GM12872 (cell line): Measurements from ENCODE around the gene PXN.

ENCODE experiments used
- TF ChIP-seq, protein P1 (sequence below): IDR thresholded peaks from 3 replicates; pipeline ENCODE4 v1.5.1; 2011; ENCODE audit warnings: low read depth, mild to moderate bottlenecking, low read length, moderate library complexity; ENCODE audit not compliant: insufficient read depth

Gene PXN

DNA sequence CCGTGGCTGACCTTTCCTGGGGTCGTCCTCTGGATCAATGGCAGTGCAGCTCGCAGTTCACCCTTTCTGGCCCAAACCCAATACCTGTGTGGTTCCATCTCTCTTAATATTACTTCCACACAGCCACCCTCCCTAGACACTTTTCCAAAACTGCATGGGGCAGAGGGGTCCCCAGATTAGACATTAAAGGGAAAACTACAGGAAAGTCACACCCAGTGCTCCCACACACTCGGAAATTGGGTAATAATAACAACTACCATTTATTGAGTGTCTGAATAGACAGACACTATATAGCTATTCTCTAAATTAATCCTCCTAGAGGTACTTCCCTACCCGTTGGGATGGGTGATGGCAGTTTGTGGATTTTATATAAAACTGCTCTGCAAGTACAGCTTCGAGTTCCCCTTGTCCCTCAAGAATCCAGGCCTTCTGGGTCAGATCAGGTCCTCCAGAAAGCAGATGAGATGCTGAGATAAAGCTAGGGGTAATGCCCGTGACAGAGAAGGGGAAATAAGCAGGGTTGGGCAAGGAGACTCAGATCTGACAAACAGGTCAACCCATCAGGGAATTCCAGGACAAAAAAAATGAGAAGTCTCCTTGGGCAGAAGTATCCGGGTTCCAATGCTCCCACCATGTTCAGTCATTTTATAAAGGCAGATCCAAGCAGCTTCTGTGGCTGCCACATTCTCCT, 795 bp upstream of the PXN start:
- TF ChIP-seq, protein P1, sequence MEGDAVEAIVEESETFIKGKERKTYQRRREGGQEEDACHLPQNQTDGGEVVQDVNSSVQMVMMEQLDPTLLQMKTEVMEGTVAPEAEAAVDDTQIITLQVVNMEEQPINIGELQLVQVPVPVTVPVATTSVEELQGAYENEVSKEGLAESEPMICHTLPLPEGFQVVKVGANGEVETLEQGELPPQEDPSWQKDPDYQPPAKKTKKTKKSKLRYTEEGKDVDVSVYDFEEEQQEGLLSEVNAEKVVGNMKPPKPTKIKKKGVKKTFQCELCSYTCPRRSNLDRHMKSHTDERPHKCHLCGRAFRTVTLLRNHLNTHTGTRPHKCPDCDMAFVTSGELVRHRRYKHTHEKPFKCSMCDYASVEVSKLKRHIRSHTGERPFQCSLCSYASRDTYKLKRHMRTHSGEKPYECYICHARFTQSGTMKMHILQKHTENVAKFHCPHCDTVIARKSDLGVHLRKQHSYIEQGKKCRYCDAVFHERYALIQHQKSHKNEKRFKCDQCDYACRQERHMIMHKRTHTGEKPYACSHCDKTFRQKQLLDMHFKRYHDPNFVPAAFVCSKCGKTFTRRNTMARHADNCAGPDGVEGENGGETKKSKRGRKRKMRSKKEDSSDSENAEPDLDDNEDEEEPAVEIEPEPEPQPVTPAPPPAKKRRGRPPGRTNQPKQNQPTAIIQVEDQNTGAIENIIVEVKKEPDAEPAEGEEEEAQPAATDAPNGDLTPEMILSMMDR = no peak

DNA sequence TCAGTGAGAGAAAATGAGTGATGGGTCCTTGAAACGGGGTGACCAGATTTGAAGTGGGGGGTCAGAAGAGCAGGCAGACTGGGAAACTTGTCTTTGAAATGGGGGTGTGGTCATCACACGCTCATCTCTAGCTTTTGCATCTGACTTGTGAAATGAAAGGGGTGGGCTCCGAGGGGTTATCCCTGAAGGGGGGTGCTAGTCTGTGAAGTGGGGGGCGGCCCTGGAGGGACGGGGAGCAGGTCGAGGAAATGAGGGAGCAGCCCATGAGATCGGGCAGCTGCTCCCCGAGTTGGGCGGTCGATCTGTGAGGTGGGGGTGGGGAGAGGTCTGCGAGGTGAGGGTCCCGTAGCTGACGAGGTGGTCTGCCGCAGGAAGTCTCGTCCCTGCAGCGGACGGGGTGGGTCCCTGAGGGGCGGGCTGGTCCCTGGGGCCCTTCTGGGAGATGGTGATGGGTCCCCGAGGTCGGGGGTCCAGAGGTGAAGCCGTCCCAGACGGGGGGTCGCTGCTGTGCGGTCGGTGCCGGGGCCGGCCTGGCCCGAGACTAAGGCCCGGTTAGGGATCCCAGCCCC, 542 bp downstream of the PXN start:
- TF ChIP-seq, protein P1 = no peak

DNA sequence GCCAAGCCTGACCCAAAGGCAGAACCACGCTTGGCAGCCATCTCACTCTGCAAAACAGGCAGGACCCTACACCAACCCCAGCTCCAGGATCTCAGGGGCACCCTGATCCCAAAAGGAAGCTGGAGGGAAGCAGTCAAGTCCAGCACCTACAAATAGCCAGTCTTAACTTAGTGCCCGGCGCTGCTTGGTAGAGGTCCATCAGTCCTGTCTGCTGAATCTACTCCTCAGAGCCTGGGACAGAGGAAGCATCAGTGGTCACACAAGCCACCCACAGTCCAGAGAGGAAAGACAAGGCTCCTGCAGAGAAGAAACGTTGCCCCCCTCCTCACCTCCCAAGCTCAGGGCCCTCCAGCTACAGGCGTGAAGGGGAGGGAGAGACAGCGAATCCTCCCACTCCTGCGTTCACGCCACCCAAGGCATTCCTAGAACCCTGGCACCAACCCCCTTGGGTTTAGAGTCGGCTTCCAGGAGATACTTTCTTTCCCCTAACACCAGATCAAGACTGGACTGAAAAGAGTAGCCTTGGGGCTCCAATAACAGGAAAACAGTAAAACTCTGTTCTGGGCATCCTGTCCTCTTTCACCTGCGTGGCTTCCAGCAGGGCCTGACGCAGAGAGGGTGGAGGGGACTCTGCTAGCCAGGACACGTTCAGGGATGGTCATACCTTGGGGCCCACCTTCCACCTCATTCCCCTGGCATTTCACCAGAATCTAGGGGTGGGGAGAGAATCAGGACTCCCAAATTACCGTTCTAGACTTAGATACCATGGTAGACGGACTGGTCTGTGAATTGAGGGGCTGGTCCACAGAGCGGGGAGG, 1.2 kb downstream of the PXN start:
- TF ChIP-seq, protein P1 = no peak

DNA sequence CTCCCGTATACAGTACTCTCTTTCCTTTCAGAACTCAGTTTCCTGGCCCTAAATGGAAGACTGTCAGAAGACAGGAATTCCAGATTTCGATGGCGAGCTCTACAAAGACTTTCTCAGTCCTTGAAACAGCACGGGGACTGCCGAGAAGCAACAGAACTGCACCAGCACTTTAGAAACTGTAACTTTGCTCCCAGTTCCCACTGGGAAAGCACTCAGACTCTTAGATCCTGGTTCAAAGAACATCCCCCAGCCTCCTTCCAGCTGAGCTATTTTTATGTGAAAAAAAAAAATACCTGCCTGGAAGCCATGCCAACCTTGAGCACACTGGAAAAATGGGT, 1.8 kb downstream of the PXN start:
- TF ChIP-seq, protein P1 = no peak

DNA sequence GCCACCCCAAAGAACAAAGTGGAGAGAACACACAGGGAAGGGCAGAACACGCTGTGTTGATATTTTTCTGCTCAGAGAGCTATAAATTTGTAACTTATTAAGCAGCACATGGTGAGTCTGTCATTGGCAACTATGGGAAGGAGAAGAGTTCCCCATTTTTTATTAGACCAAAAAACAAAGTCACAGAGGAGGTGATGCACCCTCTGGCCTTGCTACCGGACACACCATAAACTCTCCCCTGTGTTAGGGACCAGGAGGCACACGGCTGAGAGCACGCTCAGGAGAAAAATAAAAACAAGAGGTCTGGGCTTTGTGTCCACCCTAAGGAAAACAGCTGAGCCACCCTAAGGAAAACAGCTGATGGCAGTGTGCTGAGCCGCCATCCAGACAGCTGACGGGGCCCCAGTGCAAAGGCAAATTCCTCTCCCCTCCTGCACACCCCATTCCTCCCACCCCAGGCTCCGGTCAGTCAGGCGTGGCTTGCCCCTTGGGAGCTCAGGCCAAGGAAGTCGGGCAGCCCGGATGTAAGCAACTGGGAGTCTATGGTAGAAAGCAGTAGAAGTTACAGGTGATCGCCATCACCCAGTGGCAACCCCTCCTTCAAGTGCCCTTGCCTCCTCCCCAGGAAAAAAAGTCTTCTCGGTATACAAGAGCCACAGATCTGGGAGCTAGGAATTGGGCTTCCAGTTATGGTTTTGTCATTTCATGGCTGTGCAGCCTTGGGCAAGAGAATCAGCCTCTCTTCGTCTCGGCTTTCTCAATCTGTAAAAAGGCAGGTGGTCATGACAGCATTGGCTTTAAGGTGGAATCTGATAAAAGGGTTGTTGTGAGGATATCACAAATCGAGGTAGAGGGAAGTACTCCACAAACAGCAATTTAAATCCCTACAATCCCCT, 2.4 kb downstream of the PXN start:
- TF ChIP-seq, protein P1 = no peak

DNA sequence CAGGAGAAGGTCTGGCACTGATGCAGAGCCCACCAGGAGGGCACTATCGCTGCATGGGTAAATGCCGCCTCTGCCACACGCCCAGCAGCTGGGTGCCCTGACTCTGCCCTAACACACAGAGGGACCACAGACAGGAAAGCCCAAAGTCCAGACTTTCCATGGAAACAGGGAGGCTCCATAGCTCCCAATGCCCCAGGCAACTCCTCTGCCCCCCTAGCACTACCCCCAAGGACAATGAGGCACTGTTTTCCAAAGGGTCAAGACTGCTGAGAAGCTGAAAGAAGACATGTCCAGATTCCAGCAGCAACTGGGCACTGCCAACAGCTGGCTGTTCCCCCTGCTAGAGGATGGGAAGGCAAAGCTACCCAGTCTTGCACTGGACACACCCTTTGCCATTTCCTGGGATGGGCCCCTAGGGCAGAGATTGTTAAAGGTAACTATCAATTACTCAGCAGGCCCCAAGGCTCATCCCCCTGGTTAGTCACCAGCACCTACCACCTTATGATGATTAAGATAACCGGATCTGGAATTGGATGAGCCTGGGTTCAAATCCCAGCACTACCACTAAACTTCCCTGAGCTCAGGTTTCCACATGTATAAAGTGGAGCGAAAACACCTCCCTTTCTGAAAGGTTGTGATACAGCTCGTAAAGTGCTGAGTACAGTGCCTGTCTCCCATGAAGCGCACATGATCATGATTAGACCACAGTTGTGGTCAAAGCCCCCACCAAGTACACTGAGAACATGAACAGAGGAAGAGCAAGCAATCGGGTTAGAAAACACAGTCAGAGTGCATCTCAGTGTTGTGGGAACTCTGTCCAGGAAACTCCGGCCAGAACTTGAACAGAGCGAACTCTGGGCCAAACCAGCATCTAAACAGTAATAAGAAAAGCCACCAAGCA, 3.3 kb downstream of the PXN start:
- TF ChIP-seq, protein P1 = no peak
